HG03432 (cell line): ENCODE data around the gene APH1B.
A peak's percentile ranks its signal among the peaks of the same experiment; 100 is the strongest.

Source experiments
- ATAC-seq: cut with Tn5 transposase; IDR thresholded peaks from one replicate; pipeline ENCODE4 v1.9.1; 2021; ENCODE audit warnings: mild to moderate bottlenecking, moderate library complexity; ENCODE audit not compliant: unreplicated experiment

APH1B gene

DNA sequence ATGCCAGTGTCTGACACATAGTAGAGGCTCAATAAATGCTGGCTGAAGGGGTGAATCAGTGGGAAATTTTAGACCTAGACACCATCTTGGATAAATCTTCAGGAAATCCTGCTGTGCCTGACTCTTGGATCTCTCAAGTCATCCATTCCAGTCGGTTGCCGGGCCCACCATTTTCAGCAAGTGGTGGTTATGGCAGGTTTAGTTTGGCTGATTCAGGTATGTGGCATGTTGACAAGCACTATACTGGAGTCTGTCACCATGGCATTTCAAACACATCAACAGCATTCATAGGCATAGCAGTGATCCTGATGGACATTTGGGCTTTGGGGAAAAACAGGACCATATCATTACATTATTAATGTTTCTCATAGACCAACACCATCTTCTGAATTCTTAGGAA lies 25.7 kb upstream of the APH1B start:
- no peak for ATAC-seq

DNA sequence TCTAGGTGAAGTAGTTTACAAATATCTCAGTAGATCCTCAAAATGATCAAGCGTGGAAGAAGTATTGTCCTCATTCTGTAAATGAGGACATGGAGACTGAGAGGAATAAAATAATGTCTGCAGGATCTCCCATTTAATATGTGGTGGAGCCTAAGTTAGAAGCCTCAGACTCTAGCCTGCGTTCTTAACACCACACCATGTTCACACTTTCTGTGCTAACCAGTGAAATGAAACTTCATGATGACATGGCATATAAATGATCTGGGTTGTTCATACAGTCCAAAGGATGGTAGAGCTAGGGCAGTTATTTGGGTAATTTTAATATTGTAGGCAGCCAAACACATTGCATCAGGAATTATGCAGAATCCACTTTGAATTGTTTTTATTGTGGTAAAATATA lies 25.1 kb upstream of the APH1B start:
- no peak for ATAC-seq

DNA sequence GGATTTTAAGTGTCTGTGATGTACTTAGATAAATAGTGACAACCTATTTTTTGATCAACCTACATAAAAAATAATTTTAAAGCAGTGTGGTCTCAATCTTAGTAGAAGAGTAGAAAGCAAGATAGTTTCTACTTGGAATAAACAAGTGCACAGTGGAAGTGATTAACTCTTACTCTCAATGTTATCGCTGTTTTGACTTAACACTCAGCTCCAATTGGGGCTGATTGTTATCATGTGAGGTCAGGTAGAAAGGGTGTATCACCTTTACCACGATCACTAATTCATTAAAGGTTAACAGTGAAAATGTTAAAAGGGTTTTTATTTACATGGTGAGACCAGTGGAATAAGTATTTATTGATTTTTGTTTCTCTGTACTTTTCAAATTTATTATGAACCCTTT lies 22.4 kb upstream of the APH1B start:
- no peak for ATAC-seq

DNA sequence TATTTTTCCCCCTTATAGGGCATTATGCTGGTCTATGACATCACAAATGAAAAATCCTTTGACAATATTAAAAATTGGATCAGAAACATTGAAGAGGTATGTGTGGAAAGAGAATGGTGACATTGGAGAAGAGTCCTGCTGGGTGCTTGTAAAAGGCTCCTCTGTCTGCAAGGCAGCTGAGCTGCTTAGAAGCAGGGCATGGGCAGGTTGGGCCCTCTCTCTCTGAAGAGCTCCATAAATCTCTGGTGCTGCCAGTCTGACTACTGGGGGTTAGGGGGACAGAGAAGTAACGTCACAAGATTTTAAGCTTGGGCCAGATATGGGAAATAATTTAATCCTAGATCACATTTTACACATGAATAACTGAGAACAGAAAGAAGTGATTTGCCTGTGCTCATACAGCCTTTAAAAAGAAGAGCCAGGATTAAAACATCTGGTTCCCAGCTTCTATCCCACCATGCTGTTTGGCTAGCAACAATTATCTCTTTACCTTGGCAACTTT lies 21.9 kb upstream of the APH1B start:
- ATAC-seq: no peak

DNA sequence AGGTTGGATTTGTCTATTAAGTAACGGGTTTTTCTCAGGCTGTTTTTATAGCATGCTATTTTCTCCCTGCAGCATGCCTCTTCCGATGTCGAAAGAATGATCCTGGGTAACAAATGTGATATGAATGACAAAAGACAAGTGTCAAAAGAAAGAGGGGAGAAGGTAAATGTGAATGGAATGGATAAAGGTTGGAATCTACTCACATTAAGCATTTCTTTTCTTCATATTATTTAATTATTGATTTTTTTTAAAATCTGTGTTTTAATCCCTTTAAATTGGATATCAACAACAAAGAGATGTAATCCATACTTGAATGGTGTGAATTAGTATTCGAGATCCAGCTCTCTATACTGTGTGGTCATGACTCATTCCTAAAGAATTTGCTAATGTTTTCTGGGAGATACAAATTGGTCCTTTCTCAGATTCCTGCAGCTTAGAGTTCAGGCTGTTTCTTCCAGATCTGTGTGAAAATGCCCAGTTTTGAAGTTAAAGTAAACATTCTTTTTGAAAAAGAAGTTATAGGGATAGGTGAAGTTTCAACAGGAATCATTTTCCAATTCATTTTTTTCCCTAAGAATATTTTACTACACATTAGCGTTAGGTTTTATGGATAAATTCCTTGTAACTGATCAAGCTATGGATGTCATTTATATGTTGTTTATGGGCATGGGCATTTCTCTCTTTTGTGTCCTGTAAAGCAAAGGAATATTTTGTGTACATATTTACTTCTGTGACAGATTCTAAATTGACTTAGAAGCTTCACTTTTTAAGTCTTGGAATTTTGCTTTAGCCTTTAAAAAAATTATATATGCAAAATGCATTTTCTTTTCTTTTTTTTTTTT lies 20.8 kb upstream of the APH1B start:
- no peak for ATAC-seq

DNA sequence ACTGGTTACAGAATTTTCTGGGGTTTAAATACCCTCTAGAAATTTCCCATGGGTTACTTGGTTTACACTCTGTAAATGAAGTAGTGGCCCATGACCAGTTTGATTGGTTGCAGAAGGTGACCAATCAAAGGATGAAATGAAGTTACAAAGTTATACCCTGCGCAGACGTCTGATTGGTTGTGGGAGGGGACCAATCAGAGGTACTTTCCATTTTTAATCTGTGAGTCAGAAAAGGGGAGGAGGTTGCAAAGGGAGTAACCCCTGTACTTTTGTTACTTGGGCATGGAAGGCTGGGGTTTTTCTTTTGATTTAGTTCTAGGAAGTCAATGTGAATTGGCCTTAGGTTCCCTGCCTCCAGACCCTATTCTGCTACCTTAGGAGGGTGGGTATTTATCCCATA lies 18.7 kb upstream of the APH1B start:
- ATAC-seq: no peak

DNA sequence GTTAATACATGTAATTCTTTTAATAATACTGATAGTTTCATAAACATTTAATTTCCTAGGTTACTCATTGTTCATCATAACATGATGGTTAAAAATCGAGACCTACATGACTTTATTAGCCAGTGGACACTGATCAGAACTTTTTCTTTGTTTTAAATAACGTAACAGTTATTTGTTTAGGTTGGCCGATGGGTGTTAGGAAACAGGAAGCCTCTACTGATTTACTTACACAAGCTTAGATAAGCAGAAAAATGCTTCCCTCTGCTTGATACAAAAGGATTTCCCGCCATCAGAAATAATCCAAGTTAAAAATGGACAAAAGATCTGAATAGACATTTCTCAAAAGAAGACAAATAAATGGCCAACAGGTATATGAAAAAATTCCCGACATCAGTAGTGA lies 16.6 kb upstream of the APH1B start:
- ATAC-seq: no peak

DNA sequence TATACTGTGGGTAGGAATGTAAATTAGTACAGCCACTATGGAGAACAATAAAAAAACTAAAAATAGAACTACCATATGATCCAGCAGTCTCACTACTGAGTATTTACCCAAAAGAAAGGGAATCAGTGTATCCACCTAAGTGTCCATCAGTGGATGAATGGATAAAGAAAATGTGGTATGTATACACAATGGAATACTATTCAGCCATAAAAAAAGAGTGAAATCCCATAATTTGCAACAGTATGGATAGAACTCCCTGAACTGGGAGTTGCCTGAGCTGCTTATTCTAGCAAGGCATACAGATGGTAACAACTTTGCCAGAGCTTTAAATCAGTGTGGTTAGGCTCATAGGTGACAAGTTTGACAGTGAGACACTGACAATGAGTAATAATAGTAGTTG lies 16.1 kb upstream of the APH1B start:
- ATAC-seq: no peak

DNA sequence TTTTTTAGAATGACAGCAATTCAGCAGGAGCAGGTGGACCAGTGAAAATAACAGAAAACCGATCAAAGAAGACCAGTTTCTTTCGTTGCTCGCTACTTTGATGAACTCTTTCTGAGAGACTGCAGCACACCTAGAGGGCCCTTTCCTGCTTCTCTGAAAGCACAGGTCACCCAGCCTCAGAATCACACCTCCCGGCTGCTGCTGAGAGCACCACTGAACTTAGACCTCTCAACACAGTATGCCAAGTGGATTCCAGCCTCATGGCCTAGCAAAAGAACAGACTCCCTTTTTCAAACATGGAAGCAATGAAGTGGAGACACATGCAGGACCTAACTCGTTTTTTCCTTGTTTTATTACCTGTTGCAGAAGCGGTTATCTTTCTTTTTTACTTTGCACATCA lies 13.9 kb upstream of the APH1B start:
- ATAC-seq: no peak

DNA sequence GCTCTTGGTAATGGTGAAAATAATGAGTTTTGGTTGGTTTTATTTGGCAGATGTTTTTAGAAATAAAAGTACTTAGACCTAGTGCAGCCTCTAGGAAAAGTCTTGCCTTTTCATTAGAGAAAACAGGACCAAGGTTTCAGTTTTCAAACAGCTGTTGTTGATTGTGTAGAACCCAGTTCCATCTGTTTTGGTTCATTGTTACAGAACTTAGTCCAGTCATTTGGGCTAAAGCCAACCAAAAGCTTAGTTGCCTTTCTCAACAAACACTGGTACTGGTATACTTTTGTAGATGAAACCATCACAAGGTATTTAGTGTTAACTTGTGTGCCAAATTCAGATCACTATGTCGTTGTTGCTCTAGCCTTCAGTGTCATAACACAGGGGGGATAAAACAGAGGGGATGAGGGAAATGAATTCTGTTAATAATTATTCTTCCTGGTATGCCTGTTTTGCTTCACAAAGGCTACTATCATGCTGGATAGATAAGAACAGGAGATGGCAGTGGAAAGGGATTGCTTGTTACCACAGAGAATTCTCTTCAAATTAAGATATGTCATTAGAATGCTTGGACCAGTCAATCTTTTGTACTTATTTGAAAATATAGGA lies 12.6 kb upstream of the APH1B start:
- ATAC-seq: no peak

DNA sequence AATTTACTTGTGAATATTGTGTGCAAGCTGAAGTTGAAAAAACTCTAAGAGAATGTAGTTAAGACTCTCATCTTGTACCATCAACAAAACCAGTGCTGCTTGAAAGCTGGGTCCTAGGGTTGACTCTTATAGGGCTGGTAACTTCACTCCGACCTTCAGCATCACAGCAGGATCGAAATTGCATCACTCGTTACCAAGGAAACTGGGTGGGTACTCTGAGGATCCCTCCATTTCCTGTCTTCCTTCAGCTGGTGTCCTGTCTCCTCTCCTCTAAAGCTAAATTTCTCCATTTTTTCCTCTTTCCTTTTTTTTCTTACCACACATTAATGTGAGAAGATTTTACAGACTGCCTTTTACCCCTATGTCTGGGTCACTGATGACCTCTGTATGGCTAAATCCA lies 3.0 kb upstream of the APH1B start:
- ATAC-seq: no peak

DNA sequence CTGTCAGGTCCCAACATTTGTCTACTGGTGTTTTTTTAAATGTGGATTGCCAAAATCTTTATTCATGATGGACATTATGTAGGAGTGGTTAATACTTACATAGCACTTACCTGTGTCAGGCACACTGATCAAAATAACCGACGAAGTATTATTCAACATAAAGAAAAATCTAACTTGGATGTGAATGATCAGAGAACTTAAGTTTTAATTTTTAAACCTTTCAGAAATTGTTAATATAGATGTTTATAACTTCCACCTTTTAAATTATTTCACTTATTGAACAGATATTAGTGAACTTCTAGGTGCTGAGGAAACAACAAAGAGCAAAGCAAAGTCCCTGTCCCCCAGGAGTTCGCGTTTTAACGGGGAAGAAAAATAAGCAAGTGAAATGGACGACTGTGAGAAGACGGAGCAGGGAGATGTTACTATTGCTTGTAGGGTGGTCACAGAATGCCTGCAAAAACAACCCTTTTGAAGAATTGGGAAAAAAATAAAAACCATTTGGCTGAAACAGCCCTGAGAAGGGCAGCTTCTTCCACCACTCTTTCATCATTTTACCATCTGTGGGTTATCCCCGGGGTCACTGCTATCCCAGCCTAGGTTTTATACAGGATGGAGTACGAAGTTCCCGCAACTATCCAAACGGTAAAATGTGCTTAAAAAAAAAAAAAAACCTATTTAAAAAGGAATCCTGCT lies 915 bp upstream of the APH1B start:
- ATAC-seq: no peak

DNA sequence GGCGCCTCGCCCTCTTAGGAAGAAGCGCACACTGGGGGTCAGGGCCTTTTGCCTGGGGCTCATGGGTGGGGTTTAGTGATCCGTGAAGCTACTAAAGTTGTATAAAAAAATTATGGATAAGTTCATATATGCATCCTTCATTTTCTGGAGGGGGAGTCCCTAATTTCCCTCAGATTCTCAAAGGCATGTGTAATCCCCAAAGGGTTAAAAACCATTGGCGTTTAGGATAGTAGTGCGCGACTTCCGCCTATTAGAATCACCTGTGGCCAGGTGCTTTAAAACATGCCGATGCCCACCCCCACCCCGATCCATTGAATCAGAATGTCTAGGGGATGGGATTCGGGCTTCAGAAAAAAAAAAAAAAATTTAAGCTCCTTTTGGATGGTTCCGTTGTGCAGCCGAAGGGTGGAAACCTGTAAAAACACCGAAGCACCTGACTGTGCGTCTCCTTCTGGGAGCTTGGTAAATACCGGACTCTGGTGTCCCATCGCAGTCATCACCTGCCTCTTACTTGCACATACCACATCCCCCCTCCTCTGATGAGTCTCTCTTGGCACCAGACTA lies 570 bp downstream of the APH1B start:
- peak; percentile 24 for ATAC-seq

DNA sequence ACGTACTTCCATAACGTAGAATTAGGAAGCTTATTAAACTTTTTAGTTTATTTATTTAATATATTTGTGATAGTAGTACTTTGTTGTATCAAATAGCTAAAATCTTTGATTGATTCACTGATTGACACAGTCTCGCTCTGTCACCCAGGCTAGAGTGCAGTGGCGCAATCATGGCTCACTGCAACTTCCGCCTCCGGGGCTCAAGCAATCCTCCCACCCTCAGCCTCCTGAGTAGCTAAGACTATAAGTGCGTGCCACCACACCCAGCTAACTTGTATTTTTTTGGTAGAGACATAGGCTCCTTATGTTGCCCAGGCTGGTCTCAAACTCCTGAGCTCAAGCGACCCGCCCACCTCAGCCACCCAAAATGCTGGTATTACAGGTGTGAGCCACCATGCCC lies 5.7 kb downstream of the APH1B start:
- no peak for ATAC-seq

DNA sequence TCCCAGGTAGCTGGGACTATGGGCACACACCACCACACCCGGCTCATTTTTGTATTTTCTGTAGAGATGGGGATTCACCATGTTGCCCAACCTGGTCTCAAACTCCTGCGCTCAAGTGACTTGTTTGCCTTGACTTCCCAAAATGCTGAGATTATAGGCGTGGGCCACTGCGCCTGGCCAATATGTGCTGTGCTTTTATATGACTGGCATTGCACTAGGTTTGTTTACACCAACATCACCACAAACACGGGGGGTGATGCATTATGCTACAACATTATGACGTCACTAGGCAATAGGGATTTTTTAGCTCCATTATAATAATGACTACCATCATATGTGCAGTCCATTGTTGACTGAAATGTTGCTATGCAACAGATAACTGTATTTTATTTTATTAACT lies 6.9 kb downstream of the APH1B start:
- ATAC-seq: no peak

DNA sequence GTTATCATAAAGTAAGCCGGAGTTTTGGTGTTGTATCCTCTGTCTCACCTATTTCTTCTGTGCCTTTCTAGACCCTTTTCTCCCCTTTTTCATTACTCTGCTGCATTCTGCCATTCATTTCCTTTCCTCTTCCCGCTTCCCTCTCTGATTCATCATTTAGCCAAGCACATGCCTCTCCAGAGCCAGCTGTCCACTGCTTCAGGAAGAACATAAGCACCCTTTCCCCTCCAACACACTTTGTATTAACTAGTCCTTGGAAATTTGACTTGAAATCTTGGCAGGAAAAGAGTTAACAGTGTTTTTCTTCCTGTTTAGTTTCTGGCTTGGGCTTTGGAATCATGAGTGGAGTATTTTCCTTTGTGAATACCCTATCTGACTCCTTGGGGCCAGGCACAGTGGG lies 9.7 kb downstream of the APH1B start:
- ATAC-seq: no peak

DNA sequence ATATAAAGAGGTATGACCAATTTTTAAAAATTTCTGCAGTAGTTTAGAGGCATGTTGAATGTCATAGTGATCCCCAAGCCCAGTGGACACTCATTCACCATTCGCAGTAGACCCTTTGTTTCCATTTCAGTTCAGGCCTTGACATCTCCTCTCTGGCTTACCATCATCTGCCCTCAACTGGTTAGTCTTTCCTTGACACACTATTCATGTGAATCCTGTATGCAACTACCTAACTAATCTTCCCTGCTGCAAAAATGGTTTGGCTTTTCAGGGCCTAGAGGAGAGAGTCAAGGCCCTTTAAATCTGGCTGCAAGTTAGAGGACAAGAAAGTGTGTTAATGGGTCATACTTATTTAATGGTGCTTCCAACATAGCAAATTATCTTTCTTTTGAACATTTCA lies 10.9 kb downstream of the APH1B start:
- no peak for ATAC-seq

DNA sequence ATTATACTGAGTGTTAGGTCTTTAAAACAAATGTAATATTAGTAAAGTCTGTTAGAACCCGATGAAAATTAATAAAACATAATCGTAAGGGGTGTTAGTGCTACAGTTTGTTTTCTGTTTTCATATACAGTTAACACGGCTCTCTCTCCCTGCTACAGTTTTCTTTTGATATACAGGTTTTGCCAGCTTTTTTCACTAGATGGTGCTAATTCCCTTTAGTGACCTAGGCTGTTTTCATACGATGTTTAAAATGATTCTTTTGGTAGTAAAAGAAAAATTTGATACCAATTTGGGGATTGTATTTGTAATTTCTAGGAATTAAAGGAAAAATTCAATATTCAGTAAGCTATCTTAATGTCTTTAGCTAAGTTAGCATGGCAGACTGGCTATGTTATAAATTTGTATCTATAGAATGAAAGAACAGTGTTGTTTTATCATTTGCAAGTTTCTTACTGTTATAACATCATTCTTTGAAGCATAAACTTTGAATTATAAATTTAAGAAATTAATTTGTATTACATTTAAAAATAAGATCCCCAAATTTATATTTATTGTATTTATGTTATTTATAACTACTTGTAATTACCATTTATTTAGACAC lies 11.5 kb downstream of the APH1B start:
- ATAC-seq: no peak

DNA sequence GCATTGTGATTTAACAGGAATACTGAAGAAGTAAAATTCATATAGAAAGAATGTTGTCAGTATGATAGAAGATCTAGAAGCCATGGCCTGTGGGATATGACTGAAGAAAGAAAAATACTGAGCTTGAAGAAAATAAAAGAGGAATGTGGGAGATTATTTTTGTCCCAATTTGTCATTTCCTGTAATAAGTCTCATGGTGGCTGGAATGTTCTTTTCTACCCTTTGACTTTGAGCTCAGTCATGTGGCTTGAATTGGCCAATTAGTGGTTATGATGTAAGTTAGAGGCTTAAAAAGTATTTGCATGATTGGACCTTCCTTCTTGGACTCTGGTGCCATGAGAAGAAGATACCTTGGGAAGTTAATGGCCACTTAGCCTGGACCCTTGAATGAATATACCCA lies 14.1 kb downstream of the APH1B start:
- no peak for ATAC-seq

DNA sequence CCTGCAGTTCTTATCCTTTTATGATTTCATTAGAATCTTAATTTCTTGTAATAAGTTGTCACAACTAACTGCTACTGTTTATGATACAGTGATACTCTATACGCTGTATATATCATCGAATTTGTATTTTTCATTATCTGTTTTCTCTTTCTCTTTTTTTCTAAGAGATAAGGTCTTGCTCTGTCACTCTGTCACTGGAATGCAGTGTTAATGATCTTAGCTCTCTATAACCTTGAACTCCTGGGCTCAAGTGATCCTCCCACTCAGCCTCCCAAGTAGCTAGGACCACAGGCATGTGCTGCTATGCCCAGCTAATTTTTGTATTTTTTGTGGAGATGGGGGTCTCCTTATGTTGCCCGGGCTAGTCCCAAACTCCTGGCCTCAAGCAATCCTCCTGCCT lies 14.8 kb downstream of the APH1B start:
- ATAC-seq: no peak

DNA sequence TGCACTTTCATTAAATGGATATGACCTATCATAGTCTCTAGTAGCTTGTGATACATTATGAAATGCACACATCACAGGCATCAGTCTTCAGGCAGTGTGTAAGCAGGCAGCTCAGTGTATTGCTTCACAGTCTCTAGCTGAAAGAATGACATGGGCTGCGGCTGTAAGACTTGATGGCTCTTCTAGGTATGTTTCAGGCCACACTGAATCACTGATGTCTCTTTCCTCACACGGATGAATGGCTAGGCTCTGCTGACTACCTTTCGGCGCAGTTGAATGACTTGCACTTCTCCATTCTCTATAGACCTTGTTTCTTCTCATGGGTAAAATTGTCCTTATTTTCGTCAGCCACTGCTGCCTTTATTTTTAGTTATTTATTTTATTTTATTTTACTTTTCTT lies 15.4 kb downstream of the APH1B start:
- no peak for ATAC-seq
